OCI-LY1 (cell line): ENCODE results near the gene LAYN.
A peak's percentile ranks its signal among the peaks of the same experiment; 100 is the strongest.

Experiments
- H2AFZ ChIP-seq: fragments of 200-600 bp; sonication (generic), shearing (Covaris generic); 2 replicates; pipeline ENCODE4 v1.6.0; 2014; ENCODE audit warnings: antibody characterized with exemption, mild to moderate bottlenecking, low read length
- H3F3A ChIP-seq: fragments of 200-600 bp; sonication (generic), shearing (Covaris generic); 2 replicates; pipeline ENCODE4 v1.6.0; 2014; ENCODE audit warnings: mild to moderate bottlenecking, antibody characterized with exemption, low read length, moderate library complexity; ENCODE audit not compliant: insufficient read depth
- H3K27ac ChIP-seq: fragments of 200-600 bp; sonication (generic); 2 replicates; pipeline ENCODE4 v1.5.1; 2014; ENCODE audit warnings: low read length, mixed run types, mild to moderate bottlenecking, low read depth; ENCODE audit not compliant: poor library complexity, severe bottlenecking
- H3K27me3 ChIP-seq: fragments of 200-600 bp; sonication (generic); 2 replicates; pipeline ENCODE4 v1.6.0; 2014; ENCODE audit warnings: antibody characterized with exemption, mild to moderate bottlenecking, low read length, moderate library complexity; ENCODE audit not compliant: insufficient read depth
- H3K36me3 ChIP-seq: fragments of 200-600 bp; sonication (generic); 2 replicates; pipeline ENCODE4 v1.6.1; 2014; ENCODE audit warnings: mild to moderate bottlenecking, antibody characterized with exemption, low read length, moderate library complexity, mixed read lengths; ENCODE audit not compliant: insufficient read depth
- H3K4me1 ChIP-seq: fragments of 200-600 bp; sonication (generic); 2 replicates; pipeline ENCODE4 v1.5.1; 2014; ENCODE audit warnings: mild to moderate bottlenecking, low read length, moderate library complexity; ENCODE audit not compliant: insufficient read depth, severe bottlenecking
- H3K4me2 ChIP-seq: fragments of 200-600 bp; sonication (generic), shearing (Covaris generic); 2 replicates; pipeline ENCODE4 v1.6.1; 2014; ENCODE audit warnings: low read length
- H3K4me3 ChIP-seq: fragments of 200-600 bp; sonication (generic); 2 replicates; pipeline ENCODE4 v1.5.1; 2014; ENCODE audit warnings: low read length, low read depth, mild to moderate bottlenecking, mixed read lengths; ENCODE audit not compliant: poor library complexity, severe bottlenecking
- H3K79me2 ChIP-seq: fragments of 200-600 bp; shearing (Covaris generic); 2 replicates; pipeline ENCODE4 v1.6.1; 2016; ENCODE audit warnings: mixed run types, low read length, mixed read lengths; ENCODE audit not compliant: insufficient read depth
- H3K9ac ChIP-seq: fragments of 200-600 bp; sonication (generic), shearing (Covaris generic); 2 replicates; pipeline ENCODE4 v1.6.1; 2014; ENCODE audit warnings: mild to moderate bottlenecking, low read length, mixed read lengths
- H3K9me2 ChIP-seq: fragments of 200-600 bp; sonication (generic), shearing (Covaris generic); 2 replicates; pipeline ENCODE4 v1.6.1; 2014; ENCODE audit warnings: low read depth, mild to moderate bottlenecking, low read length, mixed read lengths
- H3K9me3 ChIP-seq: fragments of 200-600 bp; shearing (Covaris generic); 2 replicates; pipeline ENCODE4 v1.6.1; 2014; ENCODE audit warnings: low read length, mixed read lengths
- H4K20me1 ChIP-seq: fragments of 200-600 bp; sonication (generic), shearing (Covaris generic); 2 replicates; pipeline ENCODE4 v1.6.0; 2016; ENCODE audit warnings: mild to moderate bottlenecking, low read length; ENCODE audit not compliant: insufficient read depth
- EZH2 ChIP-seq: fragments of 200-600 bp; sonication (generic), shearing (Covaris generic); IDR thresholded peaks from 2 replicates; pipeline ENCODE4 v1.8.0; 2017; ENCODE audit warnings: borderline replicate concordance, mixed run types, mild to moderate bottlenecking, antibody characterized with exemption, low read length, moderate library complexity, mixed read lengths
- TF ChIP-seq, protein P1 (sequence below): fragments of 200-600 bp; sonication (generic), shearing (Covaris generic); IDR thresholded peaks from 2 replicates; pipeline ENCODE4 v1.5.1; 2017; ENCODE audit warnings: mild to moderate bottlenecking, antibody characterized with exemption, low read length, moderate library complexity, mixed read lengths

The LAYN gene

DNA sequence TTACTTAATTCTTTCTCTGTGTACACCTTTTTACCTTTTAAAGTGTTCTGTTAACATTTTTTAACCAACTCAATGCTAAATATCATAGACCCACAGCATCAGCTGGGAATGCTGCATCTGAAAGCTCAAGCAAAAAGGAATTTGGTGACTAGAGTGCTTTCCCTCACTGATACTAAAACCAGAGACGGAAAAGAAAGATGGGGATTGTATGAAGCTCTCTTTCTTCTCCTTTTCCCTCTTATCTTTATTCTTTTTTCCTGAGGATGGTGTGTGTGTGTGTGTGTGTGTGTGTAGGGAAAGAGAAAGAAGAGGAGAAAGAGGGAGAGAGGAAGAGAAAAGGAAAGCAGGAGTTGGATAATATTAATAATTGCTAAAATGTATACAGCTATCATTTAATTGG, 57.6 kb downstream of the LAYN start:
- no peak overlapping the region for H3K27ac ChIP-seq
- H3K9me3 ChIP-seq = peaks cover 8% of the 10 kb centered on the region
- H3F3A ChIP-seq = peaks cover under 1% of the 10 kb centered on the region; the same call in 1 of the 2 replicates
- H3K27me3 ChIP-seq = peaks cover 5% of the 10 kb centered on the region; the same call in 1 of the 2 replicates
- no peaks in the 10 kb centered on the region for H4K20me1 ChIP-seq
- H2AFZ ChIP-seq = 0 out of 2 replicates have a peak overlapping the region, but pooled peaks have one; percentile 91
- no peaks in the 10 kb centered on the region for H3K9me2 ChIP-seq
- H3K79me2 ChIP-seq = no peaks in the 10 kb centered on the region
- no peak overlapping the region for H3K9ac ChIP-seq
- no peak for TF ChIP-seq EZH2
- TF ChIP-seq, protein P1, sequence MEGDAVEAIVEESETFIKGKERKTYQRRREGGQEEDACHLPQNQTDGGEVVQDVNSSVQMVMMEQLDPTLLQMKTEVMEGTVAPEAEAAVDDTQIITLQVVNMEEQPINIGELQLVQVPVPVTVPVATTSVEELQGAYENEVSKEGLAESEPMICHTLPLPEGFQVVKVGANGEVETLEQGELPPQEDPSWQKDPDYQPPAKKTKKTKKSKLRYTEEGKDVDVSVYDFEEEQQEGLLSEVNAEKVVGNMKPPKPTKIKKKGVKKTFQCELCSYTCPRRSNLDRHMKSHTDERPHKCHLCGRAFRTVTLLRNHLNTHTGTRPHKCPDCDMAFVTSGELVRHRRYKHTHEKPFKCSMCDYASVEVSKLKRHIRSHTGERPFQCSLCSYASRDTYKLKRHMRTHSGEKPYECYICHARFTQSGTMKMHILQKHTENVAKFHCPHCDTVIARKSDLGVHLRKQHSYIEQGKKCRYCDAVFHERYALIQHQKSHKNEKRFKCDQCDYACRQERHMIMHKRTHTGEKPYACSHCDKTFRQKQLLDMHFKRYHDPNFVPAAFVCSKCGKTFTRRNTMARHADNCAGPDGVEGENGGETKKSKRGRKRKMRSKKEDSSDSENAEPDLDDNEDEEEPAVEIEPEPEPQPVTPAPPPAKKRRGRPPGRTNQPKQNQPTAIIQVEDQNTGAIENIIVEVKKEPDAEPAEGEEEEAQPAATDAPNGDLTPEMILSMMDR = no peak
- no peaks in the 10 kb centered on the region; the same call in 1 of the 2 replicates for H3K36me3 ChIP-seq
- H3K4me3 ChIP-seq = no peak overlapping the region
- no peak overlapping the region for H3K4me2 ChIP-seq
- H3K4me1 ChIP-seq = peaks cover 26% of the 10 kb centered on the region

DNA sequence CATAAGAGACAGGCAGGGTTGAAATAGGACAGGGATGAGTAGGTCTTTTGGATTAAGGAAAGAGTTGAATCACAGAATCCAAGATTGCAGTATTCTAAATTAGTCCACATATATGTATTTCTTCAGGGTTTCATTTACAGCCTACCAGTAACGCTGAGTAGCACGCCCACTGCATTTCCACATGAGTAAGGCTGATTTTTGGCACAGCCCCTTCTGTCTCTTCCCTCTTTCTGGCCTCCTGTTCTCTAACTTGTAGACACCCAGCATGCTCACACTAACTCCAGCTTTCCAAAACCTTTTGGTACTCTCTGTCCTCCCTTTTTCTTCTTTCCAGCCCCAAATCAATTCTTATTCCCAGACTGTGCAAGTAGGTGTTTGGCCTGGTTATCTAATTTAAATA, 58.0 kb downstream of the LAYN start:
- no peak overlapping the region for H3K27ac ChIP-seq
- H2AFZ ChIP-seq = no peak overlapping the region
- no peaks in the 10 kb centered on the region; the same call in 1 of the 2 replicates for H3K36me3 ChIP-seq

DNA sequence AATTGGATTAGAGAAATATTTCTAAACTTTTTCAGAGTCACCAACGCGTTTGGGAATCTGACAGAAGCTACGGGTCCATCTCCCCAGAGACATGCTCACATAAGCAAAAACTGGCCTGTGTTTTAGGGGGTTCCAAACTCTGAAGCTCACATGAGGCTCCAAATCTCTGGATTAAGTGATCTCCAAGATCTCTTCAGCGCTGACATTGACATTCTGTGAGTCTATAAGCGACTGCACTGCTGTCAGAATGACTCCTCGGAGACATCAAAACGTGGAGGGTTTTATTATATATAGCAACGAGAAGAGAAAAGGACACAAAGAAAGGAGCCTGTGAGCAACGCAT, 61.1 kb downstream of the LAYN start:
- H3K79me2 ChIP-seq = peaks cover 27% of the 10 kb centered on the region
- H3F3A ChIP-seq = peaks cover 7% of the 10 kb centered on the region; the same call in 1 of the 2 replicates
- H3K9me2 ChIP-seq = no peaks in the 10 kb centered on the region
- H3K27ac ChIP-seq = peak overlapping the region; percentile 51
- H3K4me2 ChIP-seq = peak overlapping the region; percentile 72
- peak overlapping the region; percentile 78 for H2AFZ ChIP-seq
- no peaks in the 10 kb centered on the region for H3K36me3 ChIP-seq
- peak overlapping the region; percentile 84 for H3K4me3 ChIP-seq
- H3K9me3 ChIP-seq = no peaks in the 10 kb centered on the region
- peak overlapping the region; percentile 68 for H3K9ac ChIP-seq
- no peak for TF ChIP-seq EZH2
- TF ChIP-seq, protein P1 = no peak
- no peaks in the 10 kb centered on the region for H3K27me3 ChIP-seq
- H3K4me1 ChIP-seq = peaks cover 55% of the 10 kb centered on the region
- H4K20me1 ChIP-seq = no peaks in the 10 kb centered on the region

More for the DNA sequence above, 58.0 kb downstream of the LAYN start:
- TF ChIP-seq, protein P1 = no peak
- no peak for TF ChIP-seq EZH2
- H3K79me2 ChIP-seq = no peaks in the 10 kb centered on the region
- H3K4me2 ChIP-seq = no peak overlapping the region
- no peaks in the 10 kb centered on the region for H4K20me1 ChIP-seq
- peaks cover 5% of the 10 kb centered on the region; the same call in 1 of the 2 replicates for H3K27me3 ChIP-seq
- no peak overlapping the region for H3K4me3 ChIP-seq
- H3K4me1 ChIP-seq = peaks cover 30% of the 10 kb centered on the region
- H3K9me3 ChIP-seq = peaks cover 8% of the 10 kb centered on the region
- H3K9me2 ChIP-seq = no peaks in the 10 kb centered on the region
- H3K9ac ChIP-seq = no peak overlapping the region
- peaks cover 4% of the 10 kb centered on the region; the same call in 1 of the 2 replicates for H3F3A ChIP-seq
